Measurements from ENCODE around the gene PPFIA2. TPM values are rescaled to one million over a fixed set of nuclear protein-coding genes. Genes with fewer than 3 reads are reported as not detected.
A peak's percentile ranks its signal among the peaks of the same experiment; 100 is the strongest.

PPFIA2 gene
- 10 to 100 TPM in 1 of 4 donors, 1 to 10 TPM in 2, under 1 TPM in 1; 0.81 to 25.2 (median 4.9) TPM for total RNA-seq

- H3K27me3 ChIP-seq = peaks cover 17% of the 10 kb centered on the region
- 2 to 9% methylated on average over 13 to 19 of the region's 34 CpGs for WGBS, 2 donors (ENCODE audit: low coverage in 1 of 2)
- peak; percentile 55 for ATAC-seq
- no peaks in the 10 kb centered on the region for H3K36me3 ChIP-seq
- peak within 1 kb of the TSS in 1 of 4 donors; percentile 39 for H3K27ac ChIP-seq
- peaks cover 0 to 26% (median 4%) of the 10 kb centered on the region in 3 donors for H3K4me1 ChIP-seq
- peak within 1 kb of the TSS; percentile 42 to 58 for H3K4me3 ChIP-seq
- TF ChIP-seq POLR2AphosphoS5 (IDR thresholded peaks at IDR 0.05) (no peak), EP300 (IDR thresholded peaks at IDR 0.05) (no peak), POLR2A (IDR thresholded peaks at IDR 0.05) (no peak), CTCF (IDR thresholded peaks at IDR 0.05) (no peak)
- no peaks in the 10 kb centered on the region for H3K9me3 ChIP-seq
Observed at GRCh38 chr12:81759190-81760051, at the start of gene PPFIA2. PPFIA2 (minus strand) TSS chr12:81759350.

- H3K27ac ChIP-seq = peak overlapping the region; percentile 47 to 73 (median 58)
Observed at GRCh38 chr12:81800298-81801148, 41.4 kb upstream of the PPFIA2 start.

GRCh38 chr12:81798294-81798693 lies 39.1 kb upstream of the PPFIA2 start:
- TF ChIP-seq POLR2A (IDR thresholded peaks at IDR 0.05) (no peak), POLR2AphosphoS5 (IDR thresholded peaks at IDR 0.05) (no peak), CTCF (IDR thresholded peaks at IDR 0.05) (no peak), EP300 (IDR thresholded peaks at IDR 0.05) (no peak)
- peaks cover 0 to 12% (median 2%) of the 10 kb centered on the region in 3 donors for H3K4me1 ChIP-seq
- H3K36me3 ChIP-seq = no peaks in the 10 kb centered on the region
- no peak for ATAC-seq
- H3K27me3 ChIP-seq = no peaks in the 10 kb centered on the region
- H3K4me3 ChIP-seq = no peak overlapping the region
- no peak overlapping the region for H3K27ac ChIP-seq
- no peaks in the 10 kb centered on the region for H3K9me3 ChIP-seq
- WGBS, 2 donors (ENCODE audit: low coverage in 1 of 2) = 76 to 85% methylated on average over 5 to 6 of the region's 6 CpGs

More at GRCh38 chr12:81800298-81801148, 41.4 kb upstream of the PPFIA2 start:
- Histone ChIP-seq H3K9me3 (no peaks in the 10 kb centered on the region), H3K27me3 (no peaks in the 10 kb centered on the region), H3K4me3 (no peak overlapping the region), H3K4me1 (peaks cover 0 to 12% (median 2%) of the 10 kb centered on the region in 3 donors), H3K36me3 (no peaks in the 10 kb centered on the region)
- ATAC-seq = peak; percentile 50
- WGBS, 2 donors (ENCODE audit: low coverage in 1 of 2) = 56 to 71% methylated on average over 8 of the region's 8 CpGs
- TF ChIP-seq POLR2AphosphoS5 (IDR thresholded peaks at IDR 0.05) = peak; percentile 49
- no peak for TF ChIP-seq CTCF (IDR thresholded peaks at IDR 0.05)

- no peak for ATAC-seq
- 45 to 52% methylated on average over 3 of the region's 3 CpGs for WGBS, 2 donors (ENCODE audit: low coverage in 1 of 2)
- no peak overlapping the region for H3K4me3 ChIP-seq
- TF ChIP-seq CTCF (IDR thresholded peaks at IDR 0.05) (no peak), POLR2A (IDR thresholded peaks at IDR 0.05) (no peak), EP300 (IDR thresholded peaks at IDR 0.05) (no peak), POLR2AphosphoS5 (IDR thresholded peaks at IDR 0.05) (no peak)
- no peaks in the 10 kb centered on the region for H3K9me3 ChIP-seq
- H3K36me3 ChIP-seq = no peaks in the 10 kb centered on the region
- H3K27me3 ChIP-seq = no peaks in the 10 kb centered on the region
- no peak overlapping the region for H3K27ac ChIP-seq
- H3K4me1 ChIP-seq = peaks cover 0 to 12% (median 2%) of the 10 kb centered on the region in 3 donors
Observed at GRCh38 chr12:81797100-81797499, 38.0 kb upstream of the PPFIA2 start.
